HG02885 (cell line): ENCODE data around the gene UBASH3B.
A peak's percentile ranks its signal among the peaks of the same experiment; 100 is the strongest.
"Not testable (repeated sequence)": the region's sequence is repeated elsewhere in the genome, so short reads cannot be mapped to it uniquely, and the experiment has no call there.

ENCODE experiments used
- ATAC-seq: cut with Tn5 transposase; IDR thresholded peaks from one replicate; pipeline ENCODE4 v1.9.1; 2021; ENCODE audit warnings: mild to moderate bottlenecking; ENCODE audit not compliant: unreplicated experiment, poor library complexity

UBASH3B gene

DNA sequence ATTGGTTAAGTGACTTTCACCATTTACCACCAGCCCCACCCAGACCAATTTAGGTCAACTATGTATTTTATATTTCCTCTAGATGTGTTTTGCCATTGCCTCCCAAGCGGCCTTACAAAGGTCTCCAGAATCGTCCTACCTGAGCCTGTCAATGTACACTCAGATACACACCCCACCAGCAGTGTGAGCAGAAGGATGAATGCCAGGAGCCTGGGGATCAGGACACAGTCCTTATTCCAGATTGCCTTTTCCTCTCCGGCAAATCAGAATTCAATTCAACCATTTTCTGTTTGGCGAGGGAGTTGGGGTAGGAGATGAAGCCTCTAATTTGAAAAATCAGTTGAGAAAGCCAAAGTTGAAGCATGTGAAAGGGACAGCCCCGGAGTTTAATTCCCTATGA is 147.4 kb downstream of the UBASH3B start:
- no peak for ATAC-seq

DNA sequence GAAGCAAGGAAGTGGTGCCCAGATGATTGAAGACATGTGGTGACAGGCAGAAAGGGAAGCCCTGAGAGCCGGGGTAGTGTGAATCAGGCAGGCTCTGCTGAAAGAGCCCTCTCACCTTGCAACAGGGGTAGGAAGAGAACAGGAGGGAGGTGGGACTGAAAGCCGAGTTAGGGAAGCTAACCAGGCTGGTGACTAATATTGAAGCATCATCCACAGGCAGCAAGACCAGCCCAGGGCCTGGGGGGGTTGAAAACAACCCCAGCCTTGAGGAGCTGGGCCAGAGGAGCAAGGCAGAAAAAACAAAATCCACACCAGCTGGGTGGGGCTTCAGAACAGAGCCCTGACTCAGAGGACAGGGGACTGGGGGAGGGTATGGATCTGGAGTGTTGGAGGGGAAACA is 147.8 kb downstream of the UBASH3B start:
- no peak for ATAC-seq

DNA sequence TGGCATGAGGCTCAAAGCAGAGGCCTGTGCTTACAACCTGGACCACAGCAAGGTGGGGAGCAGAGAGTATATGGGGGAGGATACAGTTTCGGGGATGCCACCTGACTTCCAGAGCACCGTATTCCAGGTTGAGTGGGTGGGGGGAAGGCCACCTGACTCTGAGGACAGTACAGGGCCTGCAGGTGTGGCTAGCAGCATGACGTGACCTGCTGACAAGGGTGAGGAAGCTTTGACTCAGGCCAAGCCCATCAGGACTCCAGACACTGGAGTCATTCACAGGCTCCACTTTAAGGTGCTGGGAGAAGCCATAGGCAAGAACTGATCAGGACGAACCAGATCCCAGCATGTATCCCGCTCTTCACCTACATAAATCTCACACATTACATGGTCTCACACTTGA is 148.2 kb downstream of the UBASH3B start:
- no peak for ATAC-seq

DNA sequence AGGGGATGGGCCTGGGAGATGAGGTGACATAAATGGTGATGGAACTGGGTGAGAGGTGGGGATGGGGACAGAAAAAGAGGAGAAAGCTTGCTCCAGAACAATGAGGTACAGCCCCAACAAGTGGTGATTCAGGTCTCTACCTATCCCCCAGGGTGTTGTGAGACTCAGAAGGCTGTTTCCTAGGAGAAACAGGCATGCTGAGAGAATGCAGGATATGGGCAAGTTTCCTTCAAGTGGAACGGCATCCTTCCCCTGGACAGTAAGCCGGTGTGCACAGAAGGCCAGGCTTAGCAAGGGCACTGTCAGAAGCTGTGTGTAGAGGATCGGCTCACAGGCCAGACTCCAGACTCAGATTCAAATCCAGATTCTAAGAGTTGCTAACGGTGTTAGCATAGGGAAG is 148.6 kb downstream of the UBASH3B start:
- no peak for ATAC-seq

DNA sequence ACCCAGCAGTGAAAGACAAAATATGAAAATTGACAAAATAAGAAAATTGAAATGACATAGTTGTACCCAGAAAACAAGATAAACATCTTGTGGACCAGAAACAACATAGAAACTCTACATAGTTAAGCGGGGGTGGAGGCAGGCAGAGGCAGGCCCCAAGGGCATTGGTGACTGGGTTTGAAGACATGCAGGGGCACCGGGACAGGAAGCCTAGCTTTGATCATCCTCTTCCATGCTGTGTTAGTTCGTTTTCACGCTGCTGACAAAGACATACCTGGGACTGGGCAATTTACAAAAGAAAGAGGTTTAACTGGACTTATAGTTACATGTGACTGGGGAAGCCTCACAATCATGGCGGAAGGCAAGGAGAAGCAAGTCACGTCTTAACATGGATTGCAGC is 149.3 kb downstream of the UBASH3B start:
- ATAC-seq = no peak

DNA sequence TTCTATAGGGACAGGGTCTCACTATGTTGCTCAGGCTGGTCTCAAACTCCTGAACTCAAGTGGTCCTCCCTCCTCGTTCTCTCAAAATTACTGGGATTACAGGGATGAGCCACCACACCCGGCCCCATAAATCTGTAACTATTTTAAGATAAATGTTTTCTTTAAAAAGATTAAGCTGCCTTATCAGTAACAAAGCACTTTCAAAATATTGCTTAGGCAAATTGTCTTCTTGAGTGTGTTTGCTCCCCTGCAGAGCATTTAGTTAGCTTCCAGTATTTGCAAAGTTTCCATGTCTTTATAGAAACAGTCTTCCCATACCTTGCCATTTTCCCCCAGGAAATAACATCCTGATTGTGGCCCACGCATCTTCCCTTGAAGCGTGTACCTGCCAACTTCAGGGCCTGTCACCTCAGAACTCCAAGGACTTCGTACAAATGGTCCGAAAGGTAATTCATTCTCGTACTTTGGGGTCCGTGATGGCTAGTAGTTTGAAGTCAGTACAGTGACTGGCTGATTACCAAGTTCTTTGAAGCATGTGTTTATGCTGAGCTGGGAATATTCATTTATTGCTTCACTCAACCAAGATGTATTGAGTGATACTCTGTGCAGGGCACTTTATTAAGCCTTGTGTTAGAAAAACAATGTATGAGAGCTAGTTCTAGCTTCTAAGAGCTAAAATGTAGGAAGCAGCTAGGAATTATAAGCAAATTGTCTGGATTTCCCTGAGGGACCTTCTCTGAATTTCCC is 152.4 kb downstream of the UBASH3B start:
- no peak for ATAC-seq

- peak; percentile 92 for ATAC-seq
Observed at GRCh38 chr11:122808478-122808869, 153.0 kb downstream of the UBASH3B start.

DNA sequence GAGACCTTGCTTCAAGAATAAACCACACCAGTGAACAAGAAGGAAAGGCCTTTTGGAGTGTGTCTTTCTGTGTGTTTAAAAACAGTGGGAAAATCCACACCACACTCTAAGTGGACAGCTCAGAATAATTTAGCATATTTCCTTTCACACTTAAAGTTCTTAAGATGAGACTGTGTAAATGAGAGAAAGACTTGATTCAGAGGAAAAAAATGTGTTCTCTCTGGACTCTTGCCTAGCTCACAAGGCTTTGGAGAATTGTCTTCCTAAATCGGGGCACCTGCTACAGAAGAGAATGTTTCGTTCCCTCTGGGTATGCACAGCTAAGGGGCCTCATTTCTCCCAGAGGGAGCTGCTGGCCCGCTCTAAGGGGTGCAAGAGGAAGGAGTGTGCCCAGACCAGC is 154.3 kb downstream of the UBASH3B start:
- ATAC-seq = no peak

GRCh38 chr11:122811721-122812120 is 156.2 kb downstream of the UBASH3B start:
- ATAC-seq = no peak

DNA sequence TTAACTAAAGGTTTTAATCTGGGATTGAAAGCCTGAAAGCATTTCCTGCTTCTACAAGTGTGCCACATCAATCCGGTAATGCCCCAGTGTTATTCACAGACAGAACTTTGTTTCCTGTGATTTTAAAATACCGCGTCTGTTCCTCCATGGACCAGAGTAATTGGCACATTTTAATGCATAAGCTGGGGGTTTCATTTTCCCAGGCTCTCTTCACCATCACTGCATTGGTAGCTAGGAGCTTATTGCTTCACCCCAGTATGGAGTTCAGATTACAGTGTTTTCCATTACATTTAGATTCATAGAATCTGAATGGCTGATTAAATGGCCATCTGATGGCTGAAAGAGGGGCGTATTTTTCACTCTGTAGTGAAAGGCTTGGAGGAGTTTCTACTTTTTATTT is 157.1 kb downstream of the UBASH3B start:
- no peak for ATAC-seq

- ATAC-seq = no peak
Observed at GRCh38 chr11:122813176-122813893, 157.8 kb downstream of the UBASH3B start.

GRCh38 chr11:122813894-122814270 is 158.4 kb downstream of the UBASH3B start:
- no peak for ATAC-seq

DNA sequence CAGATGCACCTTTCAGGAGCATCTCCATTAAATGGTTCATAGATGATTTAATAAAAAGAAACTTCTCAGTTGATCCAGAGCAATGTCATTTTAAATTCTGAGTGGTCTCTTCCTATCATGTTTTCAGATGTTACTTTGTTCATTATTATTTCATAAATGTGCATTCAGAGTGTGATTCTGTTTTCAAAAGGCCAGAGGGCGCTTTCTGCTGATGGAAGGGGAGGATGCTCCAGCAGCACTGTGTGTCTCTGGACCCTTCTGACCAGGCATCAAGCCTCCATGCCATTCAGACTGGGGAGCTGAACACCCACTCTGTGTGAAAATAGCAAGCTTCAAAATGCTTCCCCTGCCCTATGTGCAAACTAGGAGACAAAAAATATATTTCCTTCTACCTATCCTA is 158.9 kb downstream of the UBASH3B start:
- no peak for ATAC-seq

DNA sequence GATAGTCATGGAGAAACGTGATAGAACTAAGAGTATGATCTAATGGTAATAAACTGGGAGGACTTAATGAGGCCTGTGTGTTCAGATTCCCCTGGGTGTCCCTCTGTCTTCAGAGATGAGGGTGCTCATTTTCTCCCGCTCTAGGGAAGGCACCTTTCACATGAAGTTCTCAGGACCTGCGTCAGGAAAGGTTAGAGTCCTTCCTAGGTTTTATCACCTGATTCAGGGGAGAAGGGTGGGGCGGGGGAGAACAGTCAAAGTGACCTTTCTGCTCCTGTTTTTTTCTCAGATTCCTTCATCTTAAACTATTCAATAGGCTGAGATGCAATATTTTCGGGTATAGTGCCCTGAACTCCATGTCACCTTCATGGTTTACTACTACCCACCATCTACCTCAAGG is 160.4 kb downstream of the UBASH3B start:
- no peak for ATAC-seq

DNA sequence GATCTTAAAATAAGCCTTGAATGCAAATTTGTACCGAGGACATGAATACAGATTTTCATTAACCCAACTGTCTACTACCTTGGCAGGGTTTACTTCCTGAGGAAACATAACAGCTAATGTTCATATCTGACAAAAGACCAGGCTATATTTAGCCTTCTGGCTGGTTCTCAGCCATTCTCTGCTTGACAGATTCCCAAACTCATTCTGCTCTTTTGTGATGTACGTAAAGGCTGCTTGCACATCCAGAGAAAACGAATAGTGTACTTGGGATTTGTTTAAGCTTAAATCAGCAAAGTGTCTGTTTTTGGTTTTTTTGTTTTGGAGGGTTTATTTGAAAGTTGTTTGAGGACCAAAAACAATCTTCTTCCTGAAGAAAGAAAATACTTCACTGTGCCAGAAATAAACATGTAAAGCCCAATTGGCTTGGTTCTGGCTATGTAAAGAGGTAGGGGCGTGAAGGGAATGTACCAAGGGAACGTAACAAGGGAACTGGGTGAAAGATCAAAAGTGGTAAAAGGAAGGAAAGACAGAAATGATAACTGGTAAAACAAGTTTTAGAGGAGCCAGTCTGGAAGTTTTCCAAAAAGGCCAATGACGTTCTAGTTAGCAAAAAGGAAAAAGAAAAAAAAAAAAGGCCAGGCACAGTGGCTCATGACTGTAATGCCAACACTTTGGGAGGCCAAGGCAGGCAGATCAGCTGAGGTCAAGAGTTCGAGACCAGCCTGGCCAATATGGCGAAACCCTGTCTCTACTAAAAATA is 161.4 kb downstream of the UBASH3B start:
- no peak for ATAC-seq

DNA sequence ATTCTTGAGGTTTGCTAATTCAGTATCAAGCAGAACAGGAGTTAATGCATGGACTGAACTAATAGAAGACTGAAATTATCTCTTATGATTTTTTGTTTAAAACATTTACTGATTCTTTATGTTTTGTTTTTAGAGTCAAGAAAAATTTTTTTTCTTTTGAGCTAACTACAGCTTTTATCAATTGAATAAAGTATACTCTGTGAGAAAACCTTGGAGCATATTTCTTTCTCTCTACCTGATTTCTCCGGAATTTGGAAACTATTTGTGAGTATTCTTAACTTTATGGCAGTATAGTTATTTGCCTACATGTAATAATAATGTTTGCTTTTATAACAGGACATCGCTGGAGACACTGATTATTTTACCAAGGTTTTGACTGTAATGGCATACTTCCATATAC is 164.6 kb downstream of the UBASH3B start:
- no peak for ATAC-seq

DNA sequence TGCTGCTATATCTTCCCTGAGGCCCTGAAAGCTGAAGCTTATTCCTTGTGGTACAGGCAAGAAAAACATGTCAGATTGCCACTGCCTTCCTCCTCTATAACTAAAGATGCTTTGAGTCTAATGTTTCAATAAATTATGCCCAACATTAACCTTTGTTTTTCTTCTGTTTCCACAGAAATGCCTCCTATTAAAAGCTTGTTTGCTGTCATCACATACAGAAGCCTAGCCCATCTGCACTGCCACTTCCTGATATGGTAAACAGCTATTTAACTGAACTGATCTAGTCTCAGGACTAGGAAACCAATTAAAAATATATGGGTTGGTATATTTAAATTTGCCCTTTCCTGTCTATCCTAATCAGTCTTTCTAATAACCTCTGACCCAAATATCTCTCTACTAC is 165.6 kb downstream of the UBASH3B start:
- no peak for ATAC-seq

DNA sequence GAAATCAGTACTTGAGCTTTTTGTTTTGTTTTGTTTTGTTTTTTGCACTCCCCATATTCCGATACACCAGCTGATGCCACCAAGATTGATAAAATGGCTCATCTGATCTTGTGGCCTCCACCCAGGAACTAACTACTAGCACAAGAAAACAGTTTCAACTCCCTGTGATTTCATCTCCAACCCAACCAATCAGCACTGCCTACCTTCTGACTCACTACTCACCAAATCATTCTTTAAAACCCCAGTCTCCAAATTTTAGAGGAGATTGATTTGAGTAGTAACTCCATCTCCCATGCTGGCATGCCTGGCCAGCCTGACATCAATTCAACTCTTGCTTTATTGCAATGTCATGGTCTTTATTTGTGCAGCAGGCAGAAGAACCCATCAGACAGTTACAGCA is 166.7 kb downstream of the UBASH3B start:
- no peak for ATAC-seq

- no peak for ATAC-seq
Observed at GRCh38 chr11:122823564-122823963, 168.0 kb downstream of the UBASH3B start.

GRCh38 chr11:122829371-122829770 is 173.8 kb downstream of the UBASH3B start:
- not testable (repeated sequence) for ATAC-seq

- not testable (repeated sequence) for ATAC-seq
Observed at GRCh38 chr11:122832297-122832696, 176.8 kb downstream of the UBASH3B start.
